ENCODE results near the gene ITPKB.

Gene ITPKB

DNA sequence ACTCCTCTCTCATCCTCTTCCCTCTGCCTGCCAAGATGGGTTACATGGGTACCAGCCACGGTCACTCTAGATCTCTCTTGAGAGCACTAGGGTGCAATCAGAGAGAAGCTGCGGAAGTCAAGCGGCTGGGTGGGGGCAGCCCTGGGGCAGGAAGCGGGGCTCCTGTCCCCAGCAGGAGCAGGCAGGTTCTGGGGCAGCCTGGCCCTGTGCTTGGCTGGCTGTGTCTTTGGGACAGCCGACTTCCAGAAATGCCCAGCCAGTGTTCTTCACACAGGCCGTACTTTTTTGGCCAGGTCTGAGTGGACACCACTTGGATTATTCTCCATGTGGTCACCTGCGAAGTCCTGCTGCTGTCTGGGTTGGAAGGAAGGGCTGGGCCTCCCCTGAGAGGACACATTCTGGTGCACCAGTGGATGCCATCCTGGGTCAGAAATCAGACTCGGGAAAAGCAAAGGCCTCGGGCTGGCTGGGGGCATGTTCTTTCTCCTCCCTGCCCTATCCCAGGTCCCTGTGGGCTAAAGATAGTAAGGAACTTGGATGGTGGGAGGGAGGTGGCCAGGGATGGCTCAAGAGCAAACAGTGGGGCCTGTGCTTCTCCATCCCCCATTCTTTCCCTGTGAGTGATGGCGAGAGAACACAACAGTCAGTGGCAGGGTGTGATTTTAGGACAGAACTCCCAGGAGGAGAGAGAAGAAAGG is 93.7 kb downstream of the ITPKB start:
- Histone ChIP-seq H3K36me3 (no peaks in the 10 kb centered on the region), H3K4me3 (ENCODE audit: low read depth, low read length) (no peak overlapping the region)

DNA sequence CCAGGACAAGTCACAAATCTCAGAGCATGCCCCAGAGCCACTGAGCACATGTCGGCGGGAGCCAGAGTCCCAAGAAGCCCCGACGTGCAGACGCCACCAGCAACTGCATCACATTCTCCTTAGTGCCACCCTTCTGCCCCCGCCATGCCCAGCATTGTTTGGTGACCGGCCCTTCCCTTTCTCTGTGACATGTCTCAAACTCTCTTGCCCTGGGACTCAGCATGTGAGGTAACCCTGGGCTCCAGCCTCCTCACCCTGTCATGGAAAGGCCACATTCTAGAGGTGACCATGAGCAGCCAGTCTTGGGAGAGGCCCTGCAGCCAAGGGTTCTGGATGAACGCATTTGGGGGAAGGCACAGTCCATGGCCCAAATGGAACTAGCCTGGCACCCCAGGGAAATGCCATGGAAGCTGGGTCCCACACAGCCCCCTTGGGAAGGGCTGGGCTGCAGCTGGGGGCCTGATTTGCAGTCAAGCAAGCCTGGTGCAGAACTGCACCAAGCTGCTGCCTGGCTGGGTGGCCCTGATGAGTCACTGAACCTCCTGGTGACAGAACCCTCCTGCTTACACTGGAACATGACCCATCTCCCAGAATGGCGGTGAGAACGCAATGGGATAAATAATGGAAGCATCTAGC is 94.4 kb downstream of the ITPKB start:
- no peaks in the 10 kb centered on the region for H3K27me3 ChIP-seq
- TF ChIP-seq, protein P1, sequence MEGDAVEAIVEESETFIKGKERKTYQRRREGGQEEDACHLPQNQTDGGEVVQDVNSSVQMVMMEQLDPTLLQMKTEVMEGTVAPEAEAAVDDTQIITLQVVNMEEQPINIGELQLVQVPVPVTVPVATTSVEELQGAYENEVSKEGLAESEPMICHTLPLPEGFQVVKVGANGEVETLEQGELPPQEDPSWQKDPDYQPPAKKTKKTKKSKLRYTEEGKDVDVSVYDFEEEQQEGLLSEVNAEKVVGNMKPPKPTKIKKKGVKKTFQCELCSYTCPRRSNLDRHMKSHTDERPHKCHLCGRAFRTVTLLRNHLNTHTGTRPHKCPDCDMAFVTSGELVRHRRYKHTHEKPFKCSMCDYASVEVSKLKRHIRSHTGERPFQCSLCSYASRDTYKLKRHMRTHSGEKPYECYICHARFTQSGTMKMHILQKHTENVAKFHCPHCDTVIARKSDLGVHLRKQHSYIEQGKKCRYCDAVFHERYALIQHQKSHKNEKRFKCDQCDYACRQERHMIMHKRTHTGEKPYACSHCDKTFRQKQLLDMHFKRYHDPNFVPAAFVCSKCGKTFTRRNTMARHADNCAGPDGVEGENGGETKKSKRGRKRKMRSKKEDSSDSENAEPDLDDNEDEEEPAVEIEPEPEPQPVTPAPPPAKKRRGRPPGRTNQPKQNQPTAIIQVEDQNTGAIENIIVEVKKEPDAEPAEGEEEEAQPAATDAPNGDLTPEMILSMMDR (IDR thresholded peaks at IDR 0.05; ENCODE audit: low read depth, low read length): no peak
- DNase-seq: no peak
- H3K36me3 ChIP-seq: no peaks in the 10 kb centered on the region
- H3K9me3 ChIP-seq: no peaks in the 10 kb centered on the region; the same call in 1 of the 2 replicates
- H3K4me3 ChIP-seq (ENCODE audit: low read depth, low read length): no peak overlapping the region
- H3K4me1 ChIP-seq: peaks cover 6% of the 10 kb centered on the region

More for the DNA sequence above, 93.7 kb downstream of the ITPKB start:
- Histone ChIP-seq H3K4me1 (peaks cover 3% of the 10 kb centered on the region), H3K9me3 (no peaks in the 10 kb centered on the region; the same call in 1 of the 2 replicates), H3K27me3 (no peaks in the 10 kb centered on the region)
- TF ChIP-seq, protein P1 (IDR thresholded peaks at IDR 0.05; ENCODE audit: low read depth, low read length): no peak
- DNase-seq: no peak

DNA sequence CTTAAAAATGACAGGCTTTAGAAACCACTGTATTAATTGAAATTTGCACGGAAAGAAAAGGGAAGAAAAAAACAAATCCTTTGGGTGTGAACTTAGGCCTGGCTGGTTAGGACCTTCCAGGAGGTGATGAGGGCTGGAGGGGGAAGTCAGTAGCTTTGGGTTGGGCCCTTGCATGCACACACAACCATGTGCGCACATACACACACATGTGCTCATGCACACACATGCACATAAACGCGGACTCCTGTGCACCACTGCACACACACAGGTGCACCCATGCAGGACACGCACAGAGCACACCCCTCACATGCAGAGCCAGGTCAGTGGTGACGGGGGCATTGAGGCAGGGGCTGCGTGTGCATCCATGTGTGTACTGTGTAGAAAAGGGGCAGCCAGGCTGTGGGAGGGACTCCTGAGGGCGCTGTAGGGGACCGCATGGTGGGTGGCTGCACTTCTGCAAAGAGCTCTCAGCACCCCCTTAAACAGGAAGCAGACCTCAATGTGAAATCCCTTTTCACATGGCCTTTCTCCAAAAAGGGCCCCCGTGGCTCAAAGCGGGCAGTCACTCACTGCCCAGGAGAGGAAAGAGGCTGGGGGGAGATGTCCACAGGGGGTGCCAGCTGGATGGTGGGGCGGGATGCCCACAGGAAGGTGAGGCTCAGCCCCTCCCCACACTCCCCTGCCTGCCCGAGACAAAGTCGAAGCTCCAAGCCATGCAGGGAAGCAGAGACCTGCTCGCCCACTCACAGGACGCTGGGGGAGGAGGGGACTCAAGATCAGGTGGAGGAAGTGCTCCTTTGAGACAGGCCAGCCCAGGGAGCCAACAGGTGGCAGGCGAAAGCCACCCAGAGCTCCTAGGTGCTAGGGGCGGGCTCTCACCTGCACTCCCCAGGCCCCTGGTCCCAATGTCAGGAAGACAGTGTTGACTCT is 95.2 kb downstream of the ITPKB start:
- H3K9me3 ChIP-seq: no peaks in the 10 kb centered on the region; the same call in 1 of the 2 replicates
- no peaks in the 10 kb centered on the region for H3K36me3 ChIP-seq

DNA sequence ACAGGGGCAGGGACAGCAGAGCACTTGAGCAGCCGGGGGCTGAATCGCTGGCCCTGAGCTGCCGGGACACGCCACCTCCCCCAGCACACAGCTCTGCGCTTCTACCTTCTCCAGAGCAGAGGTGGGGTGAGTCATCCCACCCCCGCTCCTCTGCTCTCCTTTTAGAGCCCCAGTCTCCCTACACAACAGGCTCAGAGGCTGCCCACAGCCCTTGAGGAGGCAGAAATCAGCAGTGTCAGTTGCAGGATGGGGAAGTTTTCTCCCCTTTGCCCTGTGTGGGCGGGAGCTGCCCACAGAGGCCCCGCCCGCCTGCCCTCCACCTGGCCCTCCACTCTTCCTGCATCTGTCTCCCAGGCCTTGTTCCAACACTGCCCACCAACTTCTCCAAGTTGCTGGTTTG is 95.9 kb downstream of the ITPKB start:
- DNase-seq: no peak
- TF ChIP-seq, protein P1 (IDR thresholded peaks at IDR 0.05; ENCODE audit: low read depth, low read length): no peak
- Histone ChIP-seq H3K9me3 (no peaks in the 10 kb centered on the region; the same call in 1 of the 2 replicates), H3K27me3 (no peaks in the 10 kb centered on the region), H3K4me3 (ENCODE audit: low read depth, low read length) (no peak overlapping the region), H3K4me1 (peaks cover 6% of the 10 kb centered on the region), H3K36me3 (no peaks in the 10 kb centered on the region)

More for the DNA sequence above, 95.2 kb downstream of the ITPKB start:
- TF ChIP-seq, protein P1 (IDR thresholded peaks at IDR 0.05; ENCODE audit: low read depth, low read length): no peak
- no peak for DNase-seq
- no peaks in the 10 kb centered on the region for H3K27me3 ChIP-seq
- peaks cover 6% of the 10 kb centered on the region for H3K4me1 ChIP-seq
- H3K4me3 ChIP-seq (ENCODE audit: low read depth, low read length): no peak overlapping the region

DNA sequence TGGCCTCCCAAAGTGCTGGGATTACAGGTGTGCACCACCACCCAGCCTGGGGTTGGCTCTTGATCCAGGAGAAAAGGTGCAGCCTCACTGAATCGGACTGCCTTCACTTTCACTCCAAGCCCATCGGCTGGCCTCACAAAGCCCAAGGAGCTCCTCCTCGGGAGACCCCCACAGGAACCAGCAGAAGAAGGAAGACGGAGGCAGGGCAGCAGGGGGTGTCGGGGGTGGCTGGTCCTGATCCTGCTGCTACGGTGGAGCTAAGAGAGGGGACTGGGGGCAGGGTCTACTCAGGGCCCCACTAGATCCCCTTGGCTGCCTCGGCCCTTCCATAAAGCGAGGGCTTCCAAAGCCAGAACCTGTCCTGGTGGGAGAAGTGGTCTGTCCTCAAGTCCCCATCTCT is 96.7 kb downstream of the ITPKB start:
- Histone ChIP-seq H3K4me1 (peaks cover 6% of the 10 kb centered on the region), H3K4me3 (ENCODE audit: low read depth, low read length) (no peak overlapping the region), H3K9me3 (no peaks in the 10 kb centered on the region; the same call in 1 of the 2 replicates), H3K36me3 (no peaks in the 10 kb centered on the region), H3K27me3 (no peaks in the 10 kb centered on the region)
- DNase-seq: no peak
- TF ChIP-seq, protein P1 (IDR thresholded peaks at IDR 0.05; ENCODE audit: low read depth, low read length): no peak

Measured in BE2C (cell line).